Motor neuron (in vitro differentiated cells): ENCODE results near the gene SESN2. TPM values are rescaled to one million over a fixed set of nuclear protein-coding genes. Genes with fewer than 3 reads are reported as not detected.

Source experiments
- ATAC-seq, 8 experiments: fragments of 200-7000 bp; cut with Tn5 transposase; replicated peaks in 6 of 8; 2 replicates each; pipeline ENCODE4 v1.8.0; 2021; ENCODE audit warnings: mild to moderate bottlenecking in 8 of 8, moderate library complexity in 8 of 8
- H3K27ac ChIP-seq, 2 donors: fragments of 250-450 bp; sonication (Bioruptor Pico); 2 replicates each; pipeline ENCODE4 v1.9.0; 2021; ENCODE audit warnings: antibody characterized with exemption in 2 of 2, mild to moderate bottlenecking in 2 of 2, moderate library complexity in 1 of 2
- H3K4me1 ChIP-seq, 2 donors: fragments of 250-450 bp; sonication (Bioruptor Pico); replicated peaks in 1 of 2; 2 replicates each; pipeline ENCODE4 v1.6.1; 2021; ENCODE audit warnings: antibody characterized with exemption in 2 of 2, mild to moderate bottlenecking in 2 of 2, moderate library complexity in 1 of 2
- H3K4me3 ChIP-seq, 5 donors: fragments of 250-450 bp; sonication (Bioruptor Pico); 2 replicates each; pipeline ENCODE4 v1.9.0; 2021; ENCODE audit warnings: antibody characterized with exemption in 5 of 5, mild to moderate bottlenecking in 5 of 5, moderate library complexity in 4 of 5
- WGBS, 10 experiments: fragments of 450-650 bp; shearing (Covaris generic); methylation state at CpG; one replicate each; pipeline ENCODE4 v1.0.0; 2022; 5-methylcytosine and 5-hydroxymethylcytosine counted together
- in situ Hi-C, 9 experiments: fragments of 400-800 bp; cut with MboI; loops; one replicate each; pipeline ENCODE4 v1.15.0; 2021; ENCODE audit warnings: low sequenced_read_pairs in 9 of 9, low pct_unique_long_range_greater_than_20kb in 2 of 9; ENCODE audit not compliant: unreplicated experiment in 9 of 9
- total RNA-seq, 8 experiments: library from RNA; unstranded; fragments of 300-600 nt; gene quantifications; 2 replicates each; pipeline versions ENCODE4 v1.2.3 to v1.2.4, GENCODE V29; 2022

The SESN2 gene, protein sequence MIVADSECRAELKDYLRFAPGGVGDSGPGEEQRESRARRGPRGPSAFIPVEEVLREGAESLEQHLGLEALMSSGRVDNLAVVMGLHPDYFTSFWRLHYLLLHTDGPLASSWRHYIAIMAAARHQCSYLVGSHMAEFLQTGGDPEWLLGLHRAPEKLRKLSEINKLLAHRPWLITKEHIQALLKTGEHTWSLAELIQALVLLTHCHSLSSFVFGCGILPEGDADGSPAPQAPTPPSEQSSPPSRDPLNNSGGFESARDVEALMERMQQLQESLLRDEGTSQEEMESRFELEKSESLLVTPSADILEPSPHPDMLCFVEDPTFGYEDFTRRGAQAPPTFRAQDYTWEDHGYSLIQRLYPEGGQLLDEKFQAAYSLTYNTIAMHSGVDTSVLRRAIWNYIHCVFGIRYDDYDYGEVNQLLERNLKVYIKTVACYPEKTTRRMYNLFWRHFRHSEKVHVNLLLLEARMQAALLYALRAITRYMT
- 10 to 100 TPM; 18.5 to 74.0 (median 35.7) TPM for total RNA-seq

DNA sequence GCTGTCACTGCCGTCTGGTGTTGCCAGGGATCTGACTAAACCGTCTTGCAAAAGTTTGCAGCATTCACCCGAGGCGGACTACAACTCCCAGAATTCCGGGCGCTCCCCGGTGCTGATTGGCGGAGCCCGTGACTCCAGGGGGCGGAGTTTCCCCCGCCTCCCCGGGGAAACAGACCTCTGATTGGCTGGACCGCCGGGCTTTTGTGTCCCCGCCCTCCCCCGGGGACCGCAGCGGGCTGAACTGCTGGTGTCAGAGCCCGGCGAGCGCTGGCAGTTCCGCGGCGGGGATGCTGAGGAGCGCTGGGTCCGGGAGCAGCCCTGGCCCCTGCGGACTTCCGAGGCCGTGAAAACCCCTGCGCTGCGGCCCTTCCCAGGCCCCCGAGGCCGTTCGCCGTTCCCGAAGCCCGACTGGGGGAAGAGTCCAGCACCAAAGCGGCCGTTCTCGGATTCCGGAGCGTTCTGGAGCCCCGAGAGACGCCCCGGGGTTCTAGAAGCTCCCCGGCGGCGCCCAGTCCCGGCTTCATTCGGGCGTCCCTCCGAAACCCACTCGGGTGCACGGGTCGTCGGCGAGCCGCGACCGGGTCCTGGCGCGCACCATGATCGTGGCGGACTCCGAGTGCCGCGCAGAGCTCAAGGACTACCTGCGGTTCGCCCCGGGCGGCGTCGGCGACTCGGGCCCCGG, at the start of gene SESN2:
SESN2 (plus strand) TSS at position 267 of the 682 bp plus-strand sequence; CDS start at position 597, 330 bp downstream.
- Histone ChIP-seq H3K4me1 (peaks cover 39 to 43% of the 10 kb centered on the region in 2 donors), H3K27ac (peak within 1 kb of the TSS; percentile 90 to 92), H3K4me3 (peak within 1 kb of the TSS; percentile 79 to 97 (median 83))
- in situ Hi-C loops: no loop called here
- peak; percentile 83 to 91 (median 88) for ATAC-seq
- WGBS, 10 experiments: 0 to 20% (median 1%) methylated on average over 1 to 39 of the region's 76 CpGs; no CpG with 5 or more reads in 5 of the 10 experiments

DNA sequence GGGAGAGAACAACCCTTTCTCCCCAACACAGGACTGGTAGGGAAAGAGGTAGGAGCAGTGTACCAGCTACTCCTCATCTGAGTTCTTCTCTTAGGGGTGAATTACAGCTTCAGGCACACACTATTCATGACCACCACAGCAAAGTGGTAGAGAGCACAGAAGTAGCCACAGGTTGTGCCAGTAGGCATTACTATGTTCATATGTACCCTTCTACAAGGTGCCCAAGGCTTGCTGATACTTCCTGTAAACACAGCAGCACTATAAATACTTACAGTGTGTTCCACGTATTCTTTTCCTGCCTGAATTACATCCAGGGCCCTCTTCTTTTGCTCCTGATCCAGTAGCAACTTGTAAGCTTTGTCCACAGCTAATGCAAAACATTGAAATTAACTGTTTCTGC, 49.6 kb upstream of the SESN2 start:
- H3K4me1 ChIP-seq: no peaks in the 10 kb centered on the region
- ATAC-seq: no peak
- 63 to 100% (median 89%) methylated on average over 1 of the region's 1 CpG; no CpG with 5 or more reads in 2 of the 10 experiments for WGBS, 10 experiments
- no peak overlapping the region for H3K4me3 ChIP-seq
- no peak overlapping the region for H3K27ac ChIP-seq
- in situ Hi-C loops: no loop called here

DNA sequence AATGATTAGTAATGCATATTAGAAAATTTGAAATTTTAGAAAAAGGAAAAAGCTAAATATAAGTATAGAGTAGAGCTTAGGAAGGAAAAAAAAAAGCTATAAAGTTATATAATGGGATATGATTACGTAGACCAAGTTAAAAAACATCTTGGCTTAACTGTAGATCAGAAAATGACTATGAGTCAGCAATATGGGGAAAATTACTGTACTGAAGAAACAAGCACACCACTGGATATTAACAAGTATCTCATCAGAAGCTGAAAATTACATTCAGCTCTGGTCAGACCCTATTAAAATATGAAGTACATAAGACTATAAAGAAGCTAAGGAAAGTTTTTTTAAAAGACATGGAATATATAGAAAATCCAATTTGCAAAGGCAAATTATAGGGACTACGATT, 46.0 kb upstream of the SESN2 start:
- in situ Hi-C loops: no loop called here
- 56 to 100% (median 90%) methylated on average over 1 to 2 of the region's 2 CpGs for WGBS, 10 experiments
- no peak for ATAC-seq
- no peak overlapping the region for H3K4me3 ChIP-seq
- H3K27ac ChIP-seq: no peak overlapping the region
- H3K4me1 ChIP-seq: no peaks in the 10 kb centered on the region

DNA sequence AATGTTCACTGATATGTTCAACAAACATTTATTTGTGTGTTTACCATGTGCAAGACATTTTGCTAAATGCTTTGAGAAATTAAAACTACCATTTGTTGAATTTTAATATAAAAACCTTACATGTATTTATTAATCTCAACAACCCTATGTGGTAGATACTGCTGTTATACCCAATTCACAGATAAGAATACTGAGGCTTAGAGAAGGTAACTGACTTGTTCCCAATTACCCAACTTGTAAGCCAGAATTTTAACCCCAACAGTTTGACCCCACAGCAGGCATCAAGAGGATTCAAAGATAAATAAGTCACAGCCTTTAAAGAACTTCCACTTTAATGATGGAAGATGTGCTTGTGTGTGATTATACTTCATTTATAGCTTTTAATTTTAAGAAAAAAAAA, 30.2 kb upstream of the SESN2 start:
- no peak overlapping the region for H3K27ac ChIP-seq
- in situ Hi-C loops: no loop called here
- ATAC-seq: no peak
- no peak overlapping the region for H3K4me3 ChIP-seq
- peaks cover 5 to 6% of the 10 kb centered on the region in 2 donors for H3K4me1 ChIP-seq

DNA sequence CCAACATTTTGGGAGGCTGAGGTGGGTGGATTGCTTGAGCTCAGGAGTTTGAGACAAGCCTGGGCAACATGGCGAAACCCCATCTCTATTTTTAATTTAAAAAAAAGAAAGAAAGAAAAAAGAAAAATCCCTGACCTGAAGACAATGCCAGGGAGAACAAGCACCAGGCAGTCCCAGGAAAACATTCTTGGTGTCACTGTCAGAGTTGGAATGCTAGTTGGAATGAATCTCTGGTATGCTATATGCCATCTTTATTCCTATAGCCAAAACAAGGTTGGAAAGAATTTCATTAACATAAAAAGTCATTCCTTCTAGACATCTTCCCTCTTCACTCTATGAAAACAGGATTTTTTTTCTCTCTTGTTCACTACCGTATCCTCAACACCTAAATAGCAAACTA, 29.3 kb upstream of the SESN2 start:
- WGBS, 10 experiments: 57 to 100% (median 95%) methylated on average over 1 to 2 of the region's 2 CpGs
- H3K4me1 ChIP-seq: peaks cover 5 to 6% of the 10 kb centered on the region in 2 donors
- ATAC-seq: no peak
- H3K4me3 ChIP-seq: no peak overlapping the region
- no peak overlapping the region for H3K27ac ChIP-seq
- in situ Hi-C loops: no loop called here

DNA sequence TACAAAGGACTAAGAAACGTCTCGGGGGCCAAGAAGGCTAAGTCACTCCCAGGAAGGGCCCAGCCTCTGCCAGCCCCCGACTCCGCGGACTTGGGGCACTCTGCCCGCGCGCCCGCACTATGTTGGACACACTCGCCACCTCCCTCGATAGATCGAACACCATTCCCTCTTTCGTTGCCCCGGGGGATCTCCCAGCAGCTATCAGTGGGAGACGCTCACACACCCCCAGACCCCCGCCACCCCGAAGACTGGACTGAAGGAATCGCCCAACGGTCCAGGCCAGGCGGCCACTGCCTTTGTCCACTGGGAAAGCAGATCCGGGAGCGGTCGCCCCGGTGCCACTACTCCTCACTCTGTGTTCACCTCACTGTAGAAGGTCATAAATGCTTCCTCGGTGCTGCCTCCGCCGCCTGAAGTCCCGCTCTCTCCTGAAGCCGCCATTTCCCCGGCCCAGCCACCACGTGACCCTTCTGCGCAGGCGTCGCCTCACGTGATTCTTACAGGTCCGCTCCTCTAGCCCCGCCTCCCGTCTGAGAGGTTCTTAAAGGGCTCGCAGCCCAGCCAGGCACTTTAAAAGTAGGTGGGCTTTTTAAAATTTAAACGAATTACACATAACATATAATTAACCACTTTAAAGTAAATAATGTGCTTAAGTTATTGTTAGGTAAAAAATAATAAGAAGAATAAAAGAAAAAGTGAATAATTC, 26.6 kb upstream of the SESN2 start, which contains the start of gene DNAJC8:
DNAJC8 (minus strand) TSS at position 472 of the 706 bp plus-strand sequence; CDS start at position 441, 31 bp downstream.
- H3K27ac ChIP-seq: peak within 1 kb of the TSS; percentile 64 to 80
- ATAC-seq: peak; percentile 35 to 57 (median 47)
- in situ Hi-C loops: no loop called here
- WGBS, 10 experiments: 0 to 2% (median 0%) methylated on average over 4 to 38 of the region's 40 CpGs; no CpG with 5 or more reads in 1 of the 10 experiments
- H3K4me3 ChIP-seq: peak within 1 kb of the TSS; percentile 78 to 99 (median 87)
- H3K4me1 ChIP-seq: peaks cover 12 to 17% of the 10 kb centered on the region in 2 donors

DNA sequence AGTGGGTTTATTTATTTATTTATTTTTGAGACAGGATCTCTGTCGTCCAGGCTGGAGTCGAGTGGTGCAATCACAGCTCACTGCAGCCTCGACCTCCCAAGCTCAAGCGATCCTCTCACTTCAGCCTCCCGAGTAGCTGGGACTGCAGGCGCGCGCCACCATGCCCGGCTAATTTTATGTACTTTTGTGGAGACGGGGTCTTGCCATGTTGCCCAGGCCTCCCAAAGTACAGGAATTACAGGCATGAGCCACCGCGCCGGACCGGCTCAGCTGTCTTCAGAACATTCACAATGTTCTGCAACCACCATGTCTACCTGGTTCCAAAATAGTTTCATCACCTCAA, 26.1 kb upstream of the SESN2 start:
- WGBS, 10 experiments: 39 to 90% (median 67%) methylated on average over 3 to 14 of the region's 14 CpGs; no CpG with 5 or more reads in 1 of the 10 experiments
- H3K4me3 ChIP-seq: peak overlapping the region in 4 of 5 donors; percentile 78 to 99 (median 86)
- ATAC-seq: no peak
- peaks cover 12 to 17% of the 10 kb centered on the region in 2 donors for H3K4me1 ChIP-seq
- H3K27ac ChIP-seq: no peak overlapping the region
- in situ Hi-C loops: no loop called here

DNA sequence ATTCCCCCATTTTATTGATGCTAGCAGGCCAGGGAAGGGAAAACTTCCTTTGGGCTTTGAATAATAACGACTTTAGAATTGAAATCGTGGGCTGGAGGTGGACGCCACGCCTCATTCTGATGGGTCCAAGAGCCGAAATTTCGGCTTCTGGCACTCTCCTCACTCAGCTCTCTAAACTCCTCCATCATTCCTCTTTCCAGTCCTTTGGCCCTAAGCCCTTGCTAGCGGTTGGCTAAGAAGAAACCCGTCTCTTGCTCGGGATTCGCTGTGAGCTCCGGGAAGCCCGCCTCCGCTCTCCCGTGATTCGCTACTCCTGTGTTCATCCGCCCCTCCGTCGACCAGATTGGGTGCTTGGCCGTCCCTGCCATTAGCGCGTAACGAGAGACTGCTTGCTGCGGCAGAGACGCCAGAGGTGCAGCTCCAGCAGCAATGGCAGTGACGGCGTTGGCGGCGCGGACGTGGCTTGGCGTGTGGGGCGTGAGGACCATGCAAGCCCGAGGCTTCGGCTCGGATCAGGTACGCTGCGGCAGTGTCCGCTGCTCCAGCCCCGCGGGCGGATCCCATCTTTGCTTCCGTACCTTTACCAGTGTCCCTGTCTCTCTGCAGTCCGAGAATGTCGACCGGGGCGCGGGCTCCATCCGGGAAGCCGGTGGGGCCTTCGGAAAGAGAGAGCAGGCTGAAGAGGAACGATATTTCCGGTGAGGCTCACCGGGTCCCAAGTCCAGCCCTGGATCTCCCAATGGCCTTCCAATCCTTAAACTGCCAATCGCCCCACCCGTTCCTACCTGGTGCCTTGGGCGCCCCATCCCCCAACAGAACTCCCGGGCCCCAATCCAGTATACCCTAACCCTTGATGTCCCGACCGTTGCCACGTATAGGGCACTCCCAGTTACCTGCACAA, 23.3 kb upstream of the SESN2 start, which contains the start of gene ATP5IF1:
ATP5IF1 (plus strand) TSS at position 370 of the 901 bp plus-strand sequence; CDS start at position 430, 60 bp downstream.
- in situ Hi-C loops: no loop called here
- Histone ChIP-seq H3K4me1 (peaks cover 12 to 17% of the 10 kb centered on the region in 2 donors), H3K27ac (peak within 1 kb of the TSS; percentile 76 to 86), H3K4me3 (peak within 1 kb of the TSS; percentile 76 to 96 (median 88))
- WGBS, 10 experiments: 0 to 6% (median 1%) methylated on average over 1 to 49 of the region's 60 CpGs; no CpG with 5 or more reads in 4 of the 10 experiments
- peak; percentile 90 to 97 (median 96) for ATAC-seq

DNA sequence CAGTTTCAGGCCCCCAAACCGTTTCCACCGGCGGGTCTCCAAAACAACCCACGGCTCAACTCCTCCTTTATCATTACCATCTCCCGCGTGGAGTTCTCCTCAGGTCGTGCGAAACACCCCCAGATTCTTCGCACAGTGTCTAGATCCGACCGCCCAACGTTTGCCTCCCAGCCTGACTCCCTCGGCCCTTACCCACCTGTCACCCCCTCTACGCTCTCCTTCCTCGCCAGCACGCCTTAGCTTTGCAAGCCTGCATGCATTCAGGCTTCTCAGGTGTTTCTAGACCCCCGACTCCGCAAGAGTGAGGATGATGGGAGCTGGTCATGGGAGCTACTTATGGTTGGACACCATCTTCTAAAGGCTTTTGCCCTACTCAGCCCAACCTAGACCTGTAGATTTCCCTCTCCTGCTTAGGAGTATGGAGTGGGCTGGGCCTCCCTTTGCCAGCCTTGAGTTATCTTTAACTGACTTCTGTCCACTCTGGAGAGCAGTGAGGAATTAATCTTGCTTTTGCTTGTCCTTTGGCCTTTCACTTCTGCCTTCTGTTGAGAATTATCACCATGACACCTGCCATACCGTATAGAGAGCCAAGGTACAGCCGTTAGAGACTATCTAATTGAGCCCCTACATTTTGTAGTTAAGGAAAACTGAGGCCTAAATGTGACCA, 22.5 kb upstream of the SESN2 start:
- Histone ChIP-seq H3K4me3 (peak overlapping the region; percentile 76 to 96 (median 88)), H3K27ac (peak overlapping the region; percentile 76 to 86), H3K4me1 (peaks cover 11 to 15% of the 10 kb centered on the region in 2 donors)
- no peak for ATAC-seq
- 9 to 48% (median 28%) methylated on average over 2 to 16 of the region's 20 CpGs; no CpG with 5 or more reads in 1 of the 10 experiments for WGBS, 10 experiments
- in situ Hi-C loops: no loop called here

DNA sequence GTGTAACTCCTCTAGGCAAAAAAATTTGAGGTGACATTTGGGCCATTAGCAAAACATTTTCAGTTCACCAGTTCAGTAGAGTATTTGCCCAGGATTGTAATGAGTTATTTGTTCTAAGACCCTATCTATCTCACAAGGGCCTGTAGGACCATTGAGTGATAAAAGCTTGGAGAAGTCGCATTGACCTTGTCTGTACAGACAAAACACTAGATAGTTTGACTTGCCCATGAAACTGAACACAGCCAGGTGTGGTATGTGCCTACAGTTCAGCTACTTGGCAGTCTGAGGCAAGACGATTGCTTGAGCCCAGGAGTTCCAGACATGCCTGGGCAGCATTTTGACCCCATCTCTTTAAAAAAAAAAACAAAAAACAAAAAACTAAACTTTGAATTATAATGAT, 20.3 kb upstream of the SESN2 start:
- in situ Hi-C loops: no loop called here
- ATAC-seq: no peak
- 67 to 100% (median 94%) methylated on average over 1 to 2 of the region's 2 CpGs; no CpG with 5 or more reads in 3 of the 10 experiments for WGBS, 10 experiments
- Histone ChIP-seq H3K4me1 (peaks cover 6 to 12% of the 10 kb centered on the region in 2 donors), H3K27ac (no peak overlapping the region), H3K4me3 (no peak overlapping the region)

DNA sequence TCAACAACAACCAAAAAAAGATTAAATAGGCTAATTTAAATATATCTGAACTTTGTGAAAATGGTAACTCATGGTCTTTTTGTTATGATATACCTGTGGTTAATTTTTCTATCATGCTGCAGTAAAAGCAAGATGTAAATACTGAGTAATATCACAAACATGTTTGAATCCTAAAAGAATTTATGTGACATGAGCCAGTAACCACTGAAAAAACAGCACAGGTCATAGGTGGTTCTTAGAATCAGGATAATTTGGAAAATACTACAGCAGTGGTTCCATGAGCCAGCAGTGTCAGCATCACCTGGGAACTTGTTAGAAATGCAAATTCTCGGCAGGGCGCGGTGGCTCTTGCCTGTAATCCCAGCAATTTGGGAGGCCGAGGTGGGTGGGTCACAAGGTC, 19.3 kb upstream of the SESN2 start:
- no peak overlapping the region for H3K4me3 ChIP-seq
- H3K4me1 ChIP-seq: peaks cover 6 to 12% of the 10 kb centered on the region in 2 donors
- WGBS, 10 experiments: 70 to 100% (median 97%) methylated on average over 2 to 4 of the region's 4 CpGs; no CpG with 5 or more reads in 5 of the 10 experiments
- in situ Hi-C loops: no loop called here
- H3K27ac ChIP-seq: no peak overlapping the region
- ATAC-seq: no peak
